M059J (cell line): ENCODE results near the gene VAV2. TPM values are rescaled to one million over a fixed set of nuclear protein-coding genes. Genes with fewer than 3 reads are reported as not detected.

Source experiments
- DNase-seq: peaks from one replicate; pipeline ENCODE4 v3.0.0-alpha.2; 2012; ENCODE audit warnings: low read depth
- total RNA-seq: library from RNA; depleted of rRNA; stranded (reverse); fragments of >200 nt; shearing (Covaris generic); gene quantifications from 2 replicates; pipeline ENCODE4 v1.2.3, GENCODE V29; 2014

VAV2 gene
- total RNA-seq, 1 experiment from 2014 or later: 17.2 TPM

DNA sequence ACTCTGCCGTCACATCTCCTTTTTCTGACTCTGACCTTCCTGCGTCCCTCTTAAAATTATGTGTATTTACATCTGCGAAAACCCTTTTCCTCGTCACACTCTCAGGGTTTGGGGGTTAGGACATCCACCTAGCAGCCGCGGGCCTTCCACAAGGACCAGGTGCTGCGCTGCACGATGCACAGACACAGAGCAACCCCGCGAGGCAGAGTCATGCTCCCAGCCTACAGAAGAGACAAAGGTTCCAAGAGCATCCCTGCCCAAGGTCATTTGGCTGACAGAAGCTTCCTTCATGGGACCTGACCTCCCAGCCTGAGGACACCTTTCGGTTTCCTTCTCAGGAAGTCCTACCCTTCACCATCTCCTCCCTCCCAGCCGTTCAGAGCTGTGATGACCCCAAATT, 135.3 kb downstream of the VAV2 start:
- DNase-seq: no peak

DNA sequence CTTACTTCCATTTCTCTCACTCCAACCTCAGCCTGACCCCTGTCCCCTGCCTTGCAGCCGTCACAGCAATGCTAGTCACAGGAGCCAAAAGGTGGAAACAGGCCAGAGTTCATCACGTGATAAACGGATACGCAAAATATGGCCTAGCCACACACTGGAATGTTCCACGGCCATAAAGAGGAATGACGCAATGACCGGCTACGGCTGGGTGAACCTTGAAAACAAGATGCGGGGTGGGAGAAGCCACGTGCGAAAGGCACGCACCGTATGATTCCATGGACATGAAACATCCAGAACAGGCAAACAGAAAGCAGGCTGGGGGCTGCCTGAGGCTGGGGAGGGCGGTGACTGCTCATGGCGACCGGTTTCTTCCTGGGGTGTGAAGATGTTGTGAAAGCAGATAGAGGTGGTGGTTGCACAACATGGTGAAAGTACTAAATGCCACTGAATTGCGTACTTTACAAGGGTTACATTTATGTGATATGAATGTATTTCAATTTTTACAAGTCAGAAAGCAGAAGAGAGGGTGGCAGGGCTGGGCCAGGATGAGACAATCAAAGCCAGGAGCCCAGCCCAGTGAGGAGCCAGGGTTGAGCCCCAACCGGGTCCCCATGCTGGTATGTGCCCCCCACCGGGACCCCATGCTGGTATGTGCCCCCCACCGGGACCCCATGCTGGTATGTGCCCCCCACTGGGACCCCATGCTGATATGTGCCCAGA, 136.2 kb downstream of the VAV2 start:
- DNase-seq: no peak

DNA sequence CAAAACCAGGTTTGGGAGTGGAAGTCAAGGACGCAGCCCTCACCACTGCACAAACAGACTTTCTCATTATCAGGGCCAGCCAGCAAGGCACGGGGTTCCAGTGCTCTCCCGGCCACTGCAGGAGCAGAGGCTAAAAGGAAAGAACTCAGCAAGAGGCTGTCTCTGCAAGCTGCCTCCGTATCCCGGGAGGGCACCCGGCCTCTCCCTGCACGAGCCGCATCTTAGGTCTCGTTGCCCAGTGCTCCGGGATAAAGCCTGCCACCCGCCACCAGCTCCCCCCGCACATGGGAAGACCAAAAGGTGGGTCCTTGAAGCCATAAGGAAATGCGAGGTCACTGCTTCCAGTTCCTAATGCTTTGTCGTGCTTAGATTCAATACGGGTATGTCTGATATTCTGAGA, 136.8 kb downstream of the VAV2 start:
- no peak for DNase-seq

DNA sequence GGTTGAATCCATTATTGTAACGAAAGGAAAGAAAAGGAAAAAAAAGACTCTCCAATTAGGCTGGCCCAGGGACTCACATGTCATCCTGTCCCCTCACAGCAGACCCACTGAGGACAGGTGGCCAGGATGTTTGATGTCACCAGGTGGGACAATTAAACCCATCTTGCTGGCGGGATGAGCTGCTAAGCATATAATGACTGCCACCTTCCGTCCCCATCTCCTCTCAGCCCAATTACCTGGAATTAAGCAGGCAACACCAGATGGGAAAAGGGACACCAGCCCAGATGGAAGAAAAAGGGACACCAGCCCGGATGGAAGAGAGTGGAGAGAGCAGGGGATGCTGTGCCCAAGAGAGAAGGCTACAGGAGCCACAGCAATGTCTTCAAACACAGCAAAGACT, 137.4 kb downstream of the VAV2 start:
- no peak for DNase-seq

DNA sequence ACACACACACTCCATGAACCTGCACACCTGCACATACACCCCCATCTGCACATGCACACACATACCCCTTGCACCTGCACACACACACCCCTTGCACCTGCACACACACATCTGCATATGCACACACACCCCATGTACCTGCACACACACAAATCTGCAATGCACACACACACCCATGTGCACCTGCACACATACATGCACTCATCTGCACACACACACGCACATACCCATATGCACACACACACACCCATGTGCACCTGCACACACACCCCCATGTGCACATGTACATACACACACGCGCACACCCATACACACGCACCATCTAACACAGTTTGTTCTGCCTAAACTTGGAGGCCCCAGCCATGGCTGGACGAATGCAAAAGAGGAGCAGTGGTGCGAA, 138.1 kb downstream of the VAV2 start:
- DNase-seq: no peak

DNA sequence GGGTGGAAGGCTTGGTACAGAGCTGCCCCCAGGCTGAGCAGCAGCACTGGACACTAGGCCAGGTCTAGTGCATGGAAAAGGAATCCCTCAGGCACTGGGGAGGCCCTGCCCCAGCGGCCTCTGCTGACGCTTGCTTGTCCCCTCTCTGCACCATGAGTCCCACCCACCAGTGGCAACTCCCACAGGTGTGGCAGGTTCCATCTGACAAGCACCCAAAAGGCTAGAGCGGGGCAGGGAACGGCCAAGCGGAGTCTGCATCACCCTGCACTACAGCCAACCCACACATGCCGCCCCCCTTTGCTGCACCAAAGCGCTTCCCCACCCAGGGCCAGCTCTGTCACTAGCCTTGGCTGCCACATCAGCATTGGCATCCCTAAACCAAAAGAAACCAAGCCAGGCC, 138.8 kb downstream of the VAV2 start:
- no peak for DNase-seq

DNA sequence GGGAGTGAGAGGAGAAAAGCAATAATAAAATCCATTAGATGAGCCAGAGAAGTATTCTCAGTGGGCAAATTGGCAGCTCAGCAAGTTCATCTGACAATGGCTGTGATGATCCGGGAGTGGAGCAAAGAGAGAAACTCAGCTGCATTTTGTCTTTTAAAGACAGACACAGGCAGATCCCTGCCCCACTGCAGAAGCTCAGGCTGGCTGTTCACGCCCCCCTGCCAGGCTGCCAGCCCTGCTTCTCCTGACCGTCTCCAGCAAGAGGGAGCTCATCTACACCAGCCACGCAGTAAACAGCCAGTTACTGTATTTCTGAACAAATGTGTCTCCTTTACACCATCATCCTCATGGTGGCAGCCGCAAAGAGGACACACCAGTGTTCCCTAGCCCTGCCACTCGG, 139.7 kb downstream of the VAV2 start:
- no peak for DNase-seq

DNA sequence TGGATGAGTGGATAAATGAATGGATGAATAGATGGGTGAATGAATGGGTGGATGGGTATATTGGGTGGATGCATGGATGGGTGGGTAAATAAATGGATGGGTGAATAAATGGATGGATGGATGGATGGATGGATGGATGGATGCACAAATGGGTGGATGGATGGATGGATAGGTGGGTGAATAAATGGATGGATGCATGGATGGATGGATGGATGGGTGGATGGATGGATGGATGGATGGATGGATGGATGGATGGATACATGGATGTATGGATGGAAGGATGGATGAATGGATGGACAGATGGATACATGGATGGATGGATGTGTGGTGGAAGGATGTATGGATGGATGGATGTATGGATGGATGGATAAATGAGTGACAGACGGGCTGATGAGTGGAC, 140.4 kb downstream of the VAV2 start:
- DNase-seq: no peak

DNA sequence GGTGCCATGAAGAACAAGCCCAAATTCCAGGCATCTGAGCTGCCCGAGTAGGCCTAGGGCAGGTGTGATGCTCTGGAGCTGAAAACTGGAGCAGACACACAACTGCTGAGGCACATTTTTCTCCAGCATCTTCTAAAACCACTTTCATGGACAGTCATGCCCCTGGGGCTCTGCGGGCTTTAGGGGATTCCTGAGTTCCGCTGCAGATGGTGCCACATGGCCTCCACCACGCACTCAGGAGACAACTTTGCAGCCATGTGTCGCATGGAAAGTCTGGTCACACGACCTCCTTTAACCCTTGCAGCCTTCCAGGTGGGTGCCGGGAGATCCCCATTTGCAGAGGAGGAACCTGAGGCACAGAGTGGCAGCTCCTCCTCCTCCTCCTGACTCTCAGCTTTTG, 141.2 kb downstream of the VAV2 start:
- no peak for DNase-seq

DNA sequence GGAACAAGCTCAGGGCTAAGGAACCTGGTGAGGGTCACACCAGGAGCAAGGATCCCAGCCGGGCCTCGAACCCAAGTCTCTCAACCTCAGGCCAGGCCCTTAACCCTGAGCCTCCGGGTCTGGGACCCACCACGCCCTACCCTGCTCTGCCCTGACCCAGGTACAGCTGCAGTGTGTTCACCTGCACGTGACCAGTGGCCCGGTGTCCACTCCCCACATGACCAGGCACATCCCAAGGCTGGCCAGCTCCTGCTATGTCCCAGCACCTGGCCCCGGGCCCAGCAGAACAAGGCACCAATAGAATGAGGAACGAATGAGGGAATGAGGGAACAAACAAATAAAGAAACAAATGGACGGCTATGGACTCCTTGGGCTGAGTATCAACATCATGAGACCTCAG, 142.0 kb downstream of the VAV2 start:
- DNase-seq: no peak

DNA sequence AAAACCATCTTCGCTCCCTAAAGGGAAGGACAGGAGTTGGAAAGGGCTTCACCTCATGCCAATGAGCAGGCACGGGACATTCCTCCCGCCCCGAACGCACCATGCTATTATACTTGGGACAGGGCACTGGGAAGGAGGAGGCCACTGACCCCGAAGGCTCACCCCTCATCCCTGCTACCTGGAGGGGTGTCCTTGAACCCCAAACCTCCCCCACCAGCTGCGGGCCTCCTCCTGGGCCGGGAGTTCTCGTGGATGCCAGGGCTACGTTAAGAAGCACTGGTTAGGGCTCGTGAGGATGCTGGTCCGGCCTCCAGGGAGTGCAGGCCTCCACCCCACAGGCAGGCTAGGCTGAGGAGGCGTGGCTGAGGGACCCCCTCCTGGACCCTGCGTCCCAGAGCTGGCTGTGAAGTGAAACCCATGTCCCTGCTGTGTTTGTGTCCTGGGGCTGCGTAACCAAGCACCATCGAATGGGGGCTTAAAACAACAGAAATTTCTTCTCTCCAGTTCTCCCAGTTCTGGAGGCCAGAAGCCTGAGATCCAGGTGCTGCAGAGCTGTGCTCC, 142.9 kb downstream of the VAV2 start:
- no peak for DNase-seq

DNA sequence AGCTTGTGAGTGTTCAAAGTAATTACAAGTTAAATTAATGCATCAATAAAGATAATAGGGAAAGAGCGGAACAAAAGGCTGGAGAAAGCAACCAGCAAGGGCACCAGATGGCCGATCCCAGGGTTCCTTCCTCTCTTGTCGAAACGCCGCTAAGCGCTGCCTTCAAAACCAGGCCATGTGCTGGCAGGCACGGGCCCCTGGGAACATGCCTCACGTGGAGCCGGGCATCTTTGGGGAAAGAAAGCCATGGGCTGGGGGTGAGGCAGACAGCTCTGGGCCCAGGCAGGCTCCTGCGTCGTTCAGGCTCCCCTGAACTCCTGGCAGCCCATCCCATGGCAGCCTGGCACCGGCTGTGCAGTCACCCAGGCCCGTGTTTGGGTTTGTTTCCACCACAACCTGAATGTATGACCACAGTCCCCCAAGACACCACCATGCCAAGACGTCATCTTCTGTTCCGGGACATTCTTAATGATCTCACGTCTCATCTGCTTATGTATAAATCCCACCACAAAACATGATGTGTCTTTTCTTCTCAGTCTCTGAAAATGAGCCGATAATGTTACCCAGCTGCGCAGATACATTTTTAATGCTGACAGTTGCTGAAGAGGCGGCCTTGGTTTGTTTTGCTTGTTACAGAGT, 143.5 kb downstream of the VAV2 start:
- no peak for DNase-seq

DNA sequence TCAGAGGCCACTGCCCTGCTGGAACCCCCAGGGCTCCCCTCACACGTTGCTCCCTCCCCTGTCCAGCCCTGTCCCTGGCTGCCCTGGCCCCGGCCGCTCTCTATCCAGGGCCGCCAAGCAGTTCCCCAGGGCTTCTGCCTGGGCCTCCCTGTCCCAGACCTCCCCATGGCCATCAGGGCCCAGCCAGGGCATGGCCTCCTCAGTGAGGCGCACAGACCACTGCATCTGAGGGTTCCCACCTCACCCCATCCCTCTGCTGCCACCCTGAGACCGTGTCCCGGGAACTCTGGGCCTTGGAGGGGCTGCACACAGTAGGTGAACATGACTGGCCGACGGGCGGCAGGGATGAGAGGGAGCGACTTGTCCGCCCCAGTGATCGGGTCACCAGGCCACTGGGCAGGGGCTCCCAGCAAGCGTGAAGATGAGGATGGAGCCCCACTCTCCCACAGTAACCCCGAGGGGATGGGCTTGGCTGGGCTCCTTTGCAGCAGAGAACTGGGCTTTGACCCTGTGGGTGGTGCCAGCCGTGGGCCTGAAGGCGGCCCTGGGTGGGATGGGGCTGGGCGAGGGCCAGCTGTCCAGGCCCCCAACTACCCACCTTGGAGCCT, 145.5 kb downstream of the VAV2 start:
- no peak for DNase-seq

DNA sequence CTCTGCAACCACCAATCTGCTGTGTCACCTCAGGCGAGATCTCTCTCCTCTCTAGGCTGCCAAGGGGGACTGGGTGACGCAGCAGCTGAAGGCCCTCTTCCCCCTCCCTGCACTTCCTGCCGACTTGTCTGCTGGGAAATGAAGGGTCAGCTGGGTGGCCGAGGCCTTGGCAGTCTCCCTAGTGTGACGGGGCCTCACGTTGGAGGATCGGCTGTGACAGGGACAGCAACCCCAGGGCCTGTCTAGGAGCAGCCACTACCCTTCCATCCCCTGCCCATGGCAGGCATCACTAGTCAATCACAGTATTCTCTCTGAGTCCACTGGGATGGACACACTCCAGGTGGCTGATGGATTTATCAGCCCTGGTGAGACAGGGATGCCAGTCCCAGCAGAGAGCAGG, 146.7 kb downstream of the VAV2 start:
- DNase-seq: peak; percentile 12

DNA sequence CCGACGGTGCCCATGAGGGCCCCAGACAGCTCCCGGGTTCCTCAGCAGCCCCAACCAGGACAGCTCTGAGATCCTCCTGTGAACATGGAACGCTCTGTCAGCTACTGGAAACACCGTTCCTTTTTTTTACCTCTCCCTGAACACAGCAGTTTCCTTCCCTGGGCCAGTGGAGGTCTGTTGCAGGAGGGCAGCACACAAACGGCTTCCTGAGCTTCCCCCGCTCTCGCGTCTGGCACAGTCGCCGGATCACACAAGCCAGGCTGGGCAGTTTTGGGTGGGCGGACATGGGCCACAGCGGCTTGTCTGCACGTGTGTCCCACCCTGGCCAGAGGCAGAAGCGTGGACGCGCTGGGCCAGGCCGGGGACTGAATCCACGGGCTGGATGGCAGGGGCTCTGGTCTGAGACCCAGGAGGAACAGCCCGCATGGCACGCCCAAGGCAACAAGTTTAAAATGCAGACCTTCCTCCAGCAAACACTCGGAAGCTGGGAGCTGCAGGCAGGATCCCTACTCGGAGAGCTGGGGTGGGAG, 147.2 kb downstream of the VAV2 start:
- no peak for DNase-seq

DNA sequence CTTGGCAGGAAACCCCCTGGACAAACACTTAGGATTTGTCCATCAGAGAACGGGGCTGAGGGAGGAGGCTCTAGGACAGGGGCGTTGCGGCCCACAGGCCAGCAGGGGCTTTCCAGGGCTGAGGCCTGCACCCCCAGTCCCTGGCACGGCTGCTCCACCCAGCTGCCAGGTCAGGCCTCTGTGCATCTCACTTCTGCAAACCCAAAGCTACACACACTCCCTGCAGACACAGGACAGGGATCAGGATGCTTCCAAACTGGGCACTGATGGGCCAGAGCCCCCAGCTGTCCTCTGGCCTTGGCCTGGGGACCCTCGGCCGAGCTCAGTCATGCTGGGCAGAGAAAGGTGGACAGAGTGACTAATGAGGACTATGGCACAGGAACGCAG, 147.7 kb downstream of the VAV2 start:
- no peak for DNase-seq

DNA sequence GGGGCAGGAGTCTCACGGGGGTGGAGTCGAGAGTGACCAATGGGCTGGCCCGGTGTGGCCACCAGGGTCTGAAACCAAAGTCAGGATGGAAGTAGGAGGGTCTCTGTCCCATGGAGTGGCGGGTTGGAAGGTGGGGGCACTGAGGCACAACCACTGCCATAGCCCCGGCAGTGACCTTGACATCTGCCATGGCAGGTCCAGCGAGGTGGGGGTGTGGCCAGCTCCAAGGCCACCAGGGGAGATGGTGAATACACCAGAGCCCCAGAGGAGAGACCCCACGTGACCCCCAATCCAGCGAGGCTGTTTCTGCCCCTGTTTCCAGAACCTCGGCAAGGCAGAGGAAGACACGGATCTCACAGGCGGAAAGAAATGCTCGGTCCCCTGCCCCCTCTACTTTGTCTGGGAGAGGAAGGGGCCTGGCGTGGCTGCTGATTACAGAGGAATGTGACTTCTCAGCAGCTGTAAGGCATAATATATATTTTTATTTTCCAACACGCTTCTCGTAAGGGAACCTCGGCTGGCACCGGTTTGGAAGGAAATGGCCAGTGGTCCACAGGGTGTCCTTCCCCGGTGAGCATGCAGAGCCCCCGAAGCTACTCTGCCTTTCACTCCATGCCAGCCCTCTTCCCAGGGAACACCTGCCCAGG, 148.2 kb downstream of the VAV2 start:
- no peak for DNase-seq

DNA sequence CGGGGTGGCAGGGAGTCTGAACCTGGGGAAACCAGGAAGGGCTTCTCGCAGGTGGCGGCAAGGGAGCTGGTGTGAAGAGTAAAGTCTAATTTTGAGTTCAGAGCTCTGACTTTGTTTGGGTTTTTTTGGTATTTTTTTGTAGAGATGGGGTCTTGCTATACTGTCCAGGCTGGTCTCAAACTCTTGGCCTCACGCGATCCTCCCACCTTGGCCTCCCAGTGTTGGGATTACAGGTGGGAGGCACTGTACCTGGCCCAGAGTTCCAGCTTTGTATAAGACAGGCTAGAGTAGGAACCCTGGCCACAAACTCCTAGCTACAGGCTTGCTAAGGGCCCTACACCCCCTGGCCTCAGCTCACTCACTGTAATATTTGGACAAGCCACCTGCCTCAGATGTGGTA, 148.9 kb downstream of the VAV2 start:
- DNase-seq: no peak

DNA sequence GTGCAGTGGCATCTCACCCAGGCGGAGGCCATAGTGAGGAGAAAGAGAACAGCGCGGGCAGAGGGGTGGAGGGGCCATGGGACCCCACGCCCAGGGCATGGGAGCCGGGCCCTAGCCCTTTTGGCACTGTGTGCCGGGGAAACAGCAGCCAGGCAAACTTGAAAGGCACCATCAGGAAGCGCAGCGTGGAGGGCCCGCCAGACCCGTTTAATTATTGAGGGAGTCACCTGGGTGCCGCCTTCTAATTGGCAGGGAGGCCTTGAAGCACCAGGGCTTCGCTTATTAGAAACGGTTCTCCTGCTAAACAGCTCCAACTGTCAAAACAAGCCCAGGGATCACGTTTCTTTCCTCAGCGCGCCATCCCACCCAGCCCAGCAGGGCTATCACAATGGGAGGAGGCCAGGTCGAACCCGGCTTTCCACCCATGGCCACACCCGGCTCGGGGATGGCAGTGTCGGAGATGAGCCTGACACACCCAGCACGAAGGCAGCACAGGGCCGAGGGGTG, 149.3 kb downstream of the VAV2 start:
- no peak for DNase-seq

DNA sequence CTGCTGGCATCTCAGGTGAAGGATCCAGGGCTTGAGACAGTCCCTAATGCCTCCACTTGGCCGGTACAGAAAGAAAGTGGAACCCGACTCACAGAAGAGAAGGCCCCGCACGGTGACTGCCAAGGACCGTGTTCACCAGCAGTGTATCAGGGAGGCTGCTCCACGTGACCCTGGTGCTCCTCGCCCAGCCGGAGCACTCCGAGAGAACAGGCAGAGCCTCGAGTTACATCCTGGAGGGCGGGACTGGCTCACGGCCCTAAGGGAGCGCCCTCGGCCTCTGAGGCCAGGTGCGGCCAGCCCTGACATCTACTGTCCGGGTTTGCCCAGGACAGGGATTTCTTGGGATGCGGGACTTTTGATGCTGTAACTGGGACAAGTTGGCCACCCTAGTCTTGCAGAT, 149.9 kb downstream of the VAV2 start:
- no peak for DNase-seq

DNA sequence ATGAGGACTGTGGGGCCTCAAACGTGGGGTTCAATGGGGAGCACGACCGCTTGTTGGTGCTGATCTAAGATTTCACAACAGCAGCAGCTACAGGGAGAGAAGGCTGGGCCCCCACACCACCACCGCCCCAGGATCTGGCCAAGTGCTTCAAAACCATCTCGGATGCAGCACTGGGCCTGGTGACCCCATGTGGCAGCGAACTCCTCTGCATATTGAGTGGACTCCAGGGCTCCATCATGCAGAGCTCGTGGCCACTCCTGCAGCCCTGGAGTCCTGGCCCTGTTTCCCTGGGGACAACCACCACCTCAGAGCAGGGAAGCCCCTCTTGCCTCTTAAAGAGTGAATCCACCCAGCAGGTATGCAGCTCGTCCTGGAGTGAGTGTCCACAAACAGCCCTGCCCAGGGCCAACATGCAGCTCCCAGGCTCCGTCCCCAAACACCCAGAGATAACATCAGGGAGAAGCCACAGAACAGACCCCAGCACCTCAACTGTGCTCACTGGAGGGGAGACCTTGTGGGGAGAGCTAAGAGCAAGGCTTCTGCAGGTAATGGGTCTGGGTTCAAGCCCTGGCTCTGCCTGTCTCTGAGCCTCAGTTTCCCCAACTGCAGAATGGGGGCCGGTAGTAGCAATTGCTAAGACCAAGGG, 150.8 kb downstream of the VAV2 start:
- no peak for DNase-seq
